IPS-NIHi7 (cell line): ENCODE results near the gene LRIT3.
A peak's percentile ranks its signal among the peaks of the same experiment; 100 is the strongest.

Experiments
- DNase-seq: peaks from one replicate; pipeline ENCODE4 v3.0.0; 2012; ENCODE audit warnings: mixed read lengths; ENCODE audit errors: extremely low spot score

LRIT3 gene, protein sequence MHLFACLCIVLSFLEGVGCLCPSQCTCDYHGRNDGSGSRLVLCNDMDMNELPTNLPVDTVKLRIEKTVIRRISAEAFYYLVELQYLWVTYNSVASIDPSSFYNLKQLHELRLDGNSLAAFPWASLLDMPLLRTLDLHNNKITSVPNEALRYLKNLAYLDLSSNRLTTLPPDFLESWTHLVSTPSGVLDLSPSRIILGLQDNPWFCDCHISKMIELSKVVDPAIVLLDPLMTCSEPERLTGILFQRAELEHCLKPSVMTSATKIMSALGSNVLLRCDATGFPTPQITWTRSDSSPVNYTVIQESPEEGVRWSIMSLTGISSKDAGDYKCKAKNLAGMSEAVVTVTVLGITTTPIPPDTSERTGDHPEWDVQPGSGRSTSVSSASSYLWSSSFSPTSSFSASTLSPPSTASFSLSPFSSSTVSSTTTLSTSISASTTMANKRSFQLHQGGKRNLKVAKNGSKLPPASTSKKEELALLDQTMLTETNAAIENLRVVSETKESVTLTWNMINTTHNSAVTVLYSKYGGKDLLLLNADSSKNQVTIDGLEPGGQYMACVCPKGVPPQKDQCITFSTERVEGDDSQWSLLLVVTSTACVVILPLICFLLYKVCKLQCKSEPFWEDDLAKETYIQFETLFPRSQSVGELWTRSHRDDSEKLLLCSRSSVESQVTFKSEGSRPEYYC

DNA sequence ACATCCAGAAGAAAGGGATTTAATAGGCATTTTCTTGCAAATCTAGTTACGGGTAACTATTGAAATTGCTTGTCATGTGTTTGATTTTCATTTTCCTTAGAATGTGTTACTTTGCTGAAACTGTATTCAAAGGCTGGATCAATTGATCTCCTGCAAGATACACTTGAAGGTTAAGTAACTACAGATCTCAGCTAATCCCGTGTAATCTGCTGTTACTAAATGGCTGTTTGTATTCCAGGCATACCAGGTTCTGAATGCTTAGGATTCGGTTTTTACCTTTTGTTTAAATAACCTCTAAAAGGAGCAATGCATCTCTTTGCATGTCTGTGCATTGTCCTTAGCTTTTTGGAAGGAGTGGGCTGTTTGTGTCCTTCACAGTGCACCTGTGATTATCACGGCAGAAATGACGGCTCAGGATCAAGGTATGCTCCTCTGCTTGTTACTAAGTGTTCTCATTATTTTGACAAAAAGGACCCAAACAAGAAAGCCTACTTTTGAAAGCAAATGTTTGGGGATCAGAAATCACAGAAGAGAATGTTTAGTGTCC is at the start of gene LRIT3:
Gene LRIT3 (plus strand): TSS at position 212 of the 547 bp plus-strand sequence. CDS start 95 bp downstream, at position 307.
- DNase-seq: no peak

DNA sequence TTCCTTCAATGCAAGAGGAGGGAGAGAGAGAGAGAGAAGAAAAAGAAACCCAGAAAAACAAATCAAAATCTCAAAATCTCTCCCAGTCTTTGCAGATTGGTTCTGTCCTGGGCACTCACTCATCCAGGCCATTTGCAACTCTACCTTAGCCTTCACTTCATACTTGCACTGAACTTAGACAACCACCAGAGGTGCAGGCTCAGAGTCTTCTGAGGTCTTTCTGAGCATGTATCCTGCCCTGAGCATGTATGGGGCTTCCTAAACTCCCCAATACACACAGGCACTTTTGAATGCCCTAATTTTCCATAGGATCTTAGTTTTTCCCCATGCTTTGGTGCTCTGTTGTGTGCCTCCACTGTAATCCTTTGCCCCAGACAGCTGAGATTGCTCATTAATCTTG is 49.0 kb upstream of the LRIT3 start:
- DNase-seq: no peak

DNA sequence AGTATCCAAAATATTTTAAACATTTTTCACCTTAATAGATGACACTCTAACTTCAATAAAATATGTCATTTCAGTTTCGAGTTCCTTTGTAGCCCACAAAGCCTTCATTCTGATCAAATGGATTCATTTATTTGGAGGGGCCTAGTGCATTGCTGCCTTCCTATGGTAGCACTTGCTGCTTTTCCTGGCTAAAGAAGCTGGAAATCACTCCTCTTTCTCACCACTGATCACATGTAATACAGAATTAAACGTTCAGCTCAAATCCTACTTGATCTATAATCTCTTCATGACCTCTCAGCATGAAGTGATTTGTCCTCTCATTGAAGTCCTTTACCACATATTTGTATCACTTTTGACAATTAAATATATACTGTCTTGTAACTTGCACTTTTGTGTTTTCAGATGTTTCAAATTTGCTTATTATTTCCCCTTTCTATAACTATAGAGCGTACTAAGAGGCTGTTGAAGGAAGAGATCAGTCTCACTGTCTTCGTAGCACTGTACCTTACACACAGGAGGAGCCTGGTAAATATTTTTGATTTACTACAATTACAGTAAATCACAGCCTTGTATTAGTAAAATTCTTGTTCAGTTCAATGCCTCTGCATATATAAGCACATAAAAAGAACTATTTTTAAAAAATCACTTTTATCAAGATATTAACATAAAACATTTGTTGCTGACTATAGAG is 46.7 kb upstream of the LRIT3 start:
- DNase-seq: no peak

DNA sequence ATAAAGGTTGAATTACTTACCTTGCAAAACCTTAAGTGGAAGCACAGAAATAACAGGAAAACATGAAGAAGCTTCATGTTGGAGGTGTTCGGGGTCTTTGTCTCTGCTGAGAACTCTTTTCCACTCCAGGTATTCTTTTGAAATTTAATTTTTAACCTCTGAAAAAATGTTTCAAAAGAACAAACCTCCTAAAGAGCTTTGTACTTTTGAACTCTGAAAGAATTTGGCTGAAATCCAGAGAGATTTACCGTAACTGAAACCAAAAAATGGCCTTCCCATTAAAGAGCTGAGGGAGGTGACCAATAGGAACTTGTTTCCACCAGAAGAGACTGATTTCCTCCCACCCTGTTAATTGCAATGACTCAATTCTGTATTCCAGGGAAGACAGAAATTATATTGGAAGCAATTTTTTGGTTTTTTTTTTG is 46.0 kb upstream of the LRIT3 start, which contains the start of gene CFI:
Gene CFI (minus strand): TSS at position 105 of the 425 bp plus-strand sequence. CDS start 28 bp downstream, at position 77.
- DNase-seq: no peak

DNA sequence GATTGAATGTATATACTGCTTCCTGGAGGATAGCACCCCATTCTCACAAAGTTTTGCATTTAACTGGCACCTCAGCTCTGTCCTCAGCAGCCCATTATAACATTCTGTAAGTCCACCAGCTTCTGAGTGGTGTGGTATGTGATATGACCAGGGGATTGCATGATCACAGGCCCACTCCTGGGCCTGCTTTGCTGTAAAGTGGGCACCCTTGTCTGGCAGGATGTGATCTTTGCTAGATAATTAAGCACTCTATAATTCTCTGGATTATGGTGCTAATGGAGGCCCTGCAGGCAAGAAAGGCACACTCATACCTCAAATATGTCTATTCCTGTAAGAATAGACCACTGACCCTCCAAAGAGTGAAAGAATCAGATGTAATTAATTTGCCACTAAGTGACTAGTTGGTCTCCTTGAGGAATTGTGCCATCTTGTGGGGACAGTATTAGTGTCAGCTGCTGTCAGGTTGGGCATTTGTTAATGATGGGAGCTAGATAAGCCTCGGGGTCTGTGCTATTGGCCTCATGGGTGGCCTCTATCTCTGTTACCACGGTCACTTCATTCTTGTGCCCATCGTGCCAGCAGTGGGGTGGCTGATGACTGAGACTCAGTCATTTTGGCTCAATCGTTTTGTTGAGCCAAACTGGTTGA is 43.9 kb upstream of the LRIT3 start:
- DNase-seq: peak; percentile 61

DNA sequence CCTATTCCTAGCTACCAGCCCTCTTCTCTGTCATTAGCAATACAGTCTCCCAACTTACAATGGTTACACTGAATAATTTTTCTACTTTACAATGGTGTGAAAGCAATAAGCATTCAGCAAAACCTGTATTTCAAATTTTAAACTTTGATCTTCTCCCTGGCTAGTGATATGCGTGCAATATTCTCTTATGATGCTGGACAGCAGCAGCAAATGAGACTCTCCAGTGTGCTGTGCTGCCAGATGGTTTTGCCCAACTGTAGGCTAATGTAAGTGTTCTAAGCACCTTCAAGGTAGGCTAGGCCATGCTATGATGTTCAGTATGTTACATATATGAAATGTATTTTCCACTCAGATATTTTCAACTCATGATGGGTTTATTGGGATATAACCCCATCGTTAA is 38.3 kb upstream of the LRIT3 start:
- no peak for DNase-seq

DNA sequence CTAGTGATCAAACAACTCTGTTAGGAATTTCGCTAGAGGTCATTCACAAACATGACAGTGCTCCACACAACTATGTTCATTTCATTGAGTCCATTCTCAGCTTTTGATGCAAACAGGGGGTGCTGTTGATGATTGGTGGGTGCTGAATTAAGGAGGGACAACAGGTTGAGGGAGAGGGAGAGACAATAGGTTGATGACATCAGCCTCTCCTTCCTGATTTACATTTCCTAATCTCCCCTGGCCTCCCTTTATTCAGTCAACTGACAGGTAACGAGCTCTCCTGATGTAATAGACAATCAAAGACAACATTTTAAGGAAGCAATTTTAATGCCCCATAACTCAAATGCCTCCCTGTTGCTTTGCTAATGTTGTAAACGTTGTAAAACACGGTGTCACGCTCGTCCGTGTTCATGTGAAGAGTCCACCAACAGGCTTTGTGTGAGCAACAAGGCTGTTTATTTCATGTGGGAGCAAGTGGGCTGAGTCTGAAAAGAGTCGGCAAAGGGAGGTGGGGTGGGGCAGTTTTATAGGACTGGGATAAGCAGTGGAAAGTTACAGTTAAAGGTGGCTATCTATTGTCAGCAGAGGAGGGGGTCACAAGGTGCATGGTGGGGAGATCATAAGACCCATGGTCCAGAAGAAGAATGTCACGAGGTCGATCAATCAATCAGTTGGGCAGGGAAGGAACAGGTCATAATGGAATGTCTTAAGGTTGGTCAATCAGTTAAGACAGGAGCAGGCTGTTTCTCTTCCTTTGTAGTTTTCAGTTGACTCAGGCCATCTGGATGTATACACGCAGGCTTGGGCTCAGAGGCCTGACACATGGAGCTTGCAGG is 37.1 kb upstream of the LRIT3 start:
- peak; percentile 37 for DNase-seq

DNA sequence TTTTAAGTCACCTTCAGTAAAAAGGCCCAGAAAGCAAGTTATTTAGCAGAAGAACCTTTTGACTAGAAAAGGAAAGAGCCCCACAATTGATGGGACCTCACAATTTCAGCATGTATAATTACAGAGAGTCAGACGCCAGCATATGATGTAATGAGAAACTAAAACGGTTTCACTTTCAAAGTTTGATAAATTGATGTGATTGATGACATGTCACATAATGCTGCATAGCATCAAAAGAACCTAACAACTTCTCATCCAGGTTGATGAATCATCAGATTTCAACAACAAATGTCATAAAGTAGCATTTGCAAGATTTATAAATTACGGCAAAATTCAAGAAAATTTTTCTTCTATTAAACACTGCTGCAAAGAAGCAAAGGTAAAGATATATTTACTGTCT is 36.2 kb upstream of the LRIT3 start:
- DNase-seq: no peak

DNA sequence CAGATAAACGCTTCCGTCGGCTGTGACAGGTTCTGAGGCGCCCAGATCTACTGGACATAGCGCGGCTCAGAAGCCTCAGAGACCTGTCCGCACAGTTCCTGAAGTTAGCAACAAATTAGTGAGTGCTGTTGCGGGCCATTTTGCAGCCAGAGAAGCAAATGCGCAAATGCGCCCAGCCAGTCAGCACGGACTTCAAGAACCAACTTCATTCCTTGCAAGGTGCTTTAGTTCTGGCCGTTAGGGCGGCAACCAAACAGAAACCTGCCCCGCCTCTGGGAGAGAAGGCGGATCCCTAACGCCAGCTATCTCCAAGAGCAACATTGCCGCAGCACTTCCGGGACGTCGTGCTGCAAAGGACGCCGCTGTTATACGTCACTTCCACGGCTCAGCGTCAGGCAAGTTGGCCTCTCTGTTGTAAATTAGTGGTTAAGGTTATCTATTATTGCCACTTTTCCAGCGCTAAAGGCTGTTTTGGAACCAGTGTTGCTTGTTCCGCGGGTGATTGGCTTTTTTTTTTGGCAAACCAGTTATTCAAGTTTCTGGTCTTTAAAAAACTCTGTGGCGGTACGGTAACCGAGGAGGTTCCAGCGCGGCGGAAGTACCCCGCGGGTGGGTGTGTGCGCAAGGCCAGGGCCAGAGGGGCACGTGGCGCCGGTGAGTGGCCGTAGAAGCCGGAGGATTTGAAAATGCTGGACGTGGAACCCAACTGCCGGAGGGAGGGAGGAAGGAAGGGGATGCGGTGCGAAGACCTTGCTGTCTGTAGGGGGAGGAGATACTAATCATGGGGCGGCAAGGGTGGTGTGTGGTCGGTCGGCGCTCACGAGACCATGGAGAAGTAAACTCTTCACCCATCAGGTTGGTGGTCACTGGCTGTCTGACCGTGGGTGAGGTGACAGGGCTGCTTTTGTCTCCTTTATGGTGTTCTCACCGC is 32.5 kb upstream of the LRIT3 start, which contains the start of gene GAR1:
Gene GAR1 (plus strand): TSS at position 612 of the 931 bp plus-strand sequence. CDS start 403 bp downstream, outside the sequence.
- DNase-seq: peak; percentile 94

DNA sequence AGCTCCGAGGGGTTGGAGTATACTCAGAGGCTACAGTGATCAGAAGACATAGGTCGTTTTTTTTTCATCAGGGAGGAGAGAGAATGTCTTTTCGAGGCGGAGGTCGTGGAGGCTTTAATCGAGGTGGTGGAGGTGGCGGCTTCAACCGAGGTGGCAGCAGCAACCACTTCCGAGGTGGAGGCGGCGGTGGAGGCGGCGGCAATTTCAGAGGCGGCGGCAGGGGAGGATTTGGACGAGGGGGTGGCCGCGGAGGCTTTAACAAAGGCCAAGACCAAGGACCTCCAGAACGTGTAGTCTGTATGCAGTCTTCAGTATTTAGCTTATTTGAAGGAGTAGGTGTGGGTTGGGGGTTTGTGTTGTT is 31.8 kb upstream of the LRIT3 start:
- no peak for DNase-seq

DNA sequence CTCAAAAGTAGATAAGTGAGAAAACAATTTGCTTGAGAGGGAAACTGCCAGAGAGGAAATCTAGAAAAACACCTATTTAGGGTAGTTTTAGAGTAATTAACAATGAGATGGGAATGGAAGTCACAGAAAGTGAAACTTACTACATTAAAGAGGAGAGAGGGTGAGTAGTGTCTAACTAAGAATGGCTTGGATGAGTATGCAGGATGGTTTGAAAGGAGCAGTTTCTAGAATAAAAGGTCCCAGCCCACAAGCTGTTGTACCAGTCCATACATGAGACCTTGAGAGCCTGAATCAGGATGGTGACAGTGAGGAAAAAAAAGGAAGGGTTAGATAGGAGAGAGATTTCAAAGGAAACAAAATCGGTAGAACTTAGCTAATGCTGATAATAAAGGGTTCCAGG is 31.0 kb upstream of the LRIT3 start:
- no peak for DNase-seq

DNA sequence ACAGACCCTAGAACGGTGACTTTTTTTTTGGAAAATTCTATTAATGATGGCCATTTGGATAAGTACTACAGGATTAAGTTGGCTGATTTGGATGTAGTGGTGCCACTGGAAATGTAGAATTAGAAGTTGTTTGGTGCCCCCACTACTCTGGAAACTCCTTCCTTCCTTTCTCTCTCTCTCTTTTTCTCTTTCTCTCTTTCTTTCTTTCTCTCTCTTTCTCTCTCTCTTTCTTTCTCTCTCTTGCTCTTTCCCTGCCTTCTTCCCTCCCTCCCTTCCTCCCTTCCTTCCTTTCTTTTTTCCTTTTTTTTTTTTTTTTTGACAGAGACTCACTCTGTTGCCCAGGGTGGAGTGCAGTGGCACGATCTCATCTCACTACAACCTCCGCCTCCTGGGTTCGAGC is 29.6 kb upstream of the LRIT3 start:
- no peak for DNase-seq

DNA sequence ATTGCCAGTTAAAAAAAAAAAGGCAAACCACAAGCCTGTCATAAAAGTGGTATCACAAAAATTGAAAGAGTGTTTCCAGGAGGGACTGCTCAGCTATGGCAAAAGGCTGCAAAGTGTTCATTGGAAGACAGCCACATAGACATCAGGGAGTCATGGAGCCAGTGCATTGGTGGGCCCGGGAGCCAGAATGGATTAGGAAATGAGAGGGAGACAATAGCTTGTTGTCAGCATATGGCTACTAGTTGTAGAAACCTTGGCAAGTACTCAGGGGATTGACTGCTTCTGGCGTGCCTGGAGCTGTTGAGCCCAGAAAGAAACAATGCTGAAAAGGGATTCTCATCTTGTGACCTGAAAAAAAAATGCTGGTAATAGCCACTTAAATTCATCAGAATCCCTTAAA is 27.3 kb upstream of the LRIT3 start:
- no peak for DNase-seq

DNA sequence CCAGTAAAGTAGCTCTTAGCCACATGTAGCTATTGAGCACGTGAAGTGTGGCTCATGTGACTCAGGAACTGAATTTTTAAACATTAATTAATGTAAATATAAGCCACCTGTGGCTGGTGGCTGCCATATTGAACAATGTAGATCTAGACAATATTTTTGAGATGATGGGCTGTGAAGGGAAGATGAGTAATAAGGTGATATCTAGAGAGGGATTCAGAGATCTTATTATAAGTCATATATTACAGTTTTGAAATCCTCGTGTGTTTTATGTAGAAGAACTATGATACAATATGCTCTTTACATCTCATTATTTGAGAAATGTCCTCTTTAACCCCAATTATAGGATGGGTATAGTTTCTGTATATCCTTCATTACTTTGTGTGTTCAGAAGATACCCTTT is 26.7 kb upstream of the LRIT3 start:
- DNase-seq: no peak

DNA sequence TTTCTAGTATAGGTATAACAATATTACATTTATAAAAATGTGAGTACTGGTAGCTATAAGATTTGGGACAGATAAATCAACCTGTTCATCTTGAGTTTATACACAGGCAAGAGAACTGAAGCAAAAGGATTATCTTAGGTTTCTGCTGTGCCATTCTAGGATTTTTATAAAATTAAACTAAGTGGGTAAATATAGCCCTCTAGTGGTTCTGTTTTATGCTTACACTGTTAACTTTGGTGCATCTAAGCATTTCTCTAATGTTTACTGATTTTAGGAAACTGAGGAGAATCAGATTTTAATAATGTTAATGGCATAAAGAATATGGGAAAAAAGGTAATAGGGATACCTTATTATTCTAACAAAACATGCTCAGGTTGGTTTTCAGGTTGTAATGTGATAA is 21.2 kb upstream of the LRIT3 start:
- no peak for DNase-seq

DNA sequence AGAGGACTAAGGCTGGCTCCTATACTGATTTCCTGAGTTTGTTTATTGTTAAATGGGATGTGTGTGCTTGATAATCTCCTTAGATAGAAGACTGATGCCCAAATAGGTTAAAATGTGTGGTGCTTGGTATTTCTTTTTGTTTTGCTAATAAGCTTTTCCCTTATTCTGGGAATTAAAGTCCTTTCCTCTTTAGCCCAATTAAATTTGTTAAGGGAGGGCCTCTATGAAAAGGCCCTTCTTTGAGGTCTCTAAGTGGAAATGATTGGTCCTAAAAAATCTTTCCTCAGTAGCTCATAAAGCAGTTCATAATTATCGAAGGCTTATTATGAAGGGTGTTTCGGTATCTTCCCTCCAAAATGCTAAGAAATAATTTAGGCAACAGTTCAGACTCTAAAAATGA is 20.2 kb upstream of the LRIT3 start, which contains the start of gene RRH:
Gene RRH (plus strand): TSS at position 301 of the 400 bp plus-strand sequence. CDS start 56 bp downstream, at position 357.
- no peak for DNase-seq

DNA sequence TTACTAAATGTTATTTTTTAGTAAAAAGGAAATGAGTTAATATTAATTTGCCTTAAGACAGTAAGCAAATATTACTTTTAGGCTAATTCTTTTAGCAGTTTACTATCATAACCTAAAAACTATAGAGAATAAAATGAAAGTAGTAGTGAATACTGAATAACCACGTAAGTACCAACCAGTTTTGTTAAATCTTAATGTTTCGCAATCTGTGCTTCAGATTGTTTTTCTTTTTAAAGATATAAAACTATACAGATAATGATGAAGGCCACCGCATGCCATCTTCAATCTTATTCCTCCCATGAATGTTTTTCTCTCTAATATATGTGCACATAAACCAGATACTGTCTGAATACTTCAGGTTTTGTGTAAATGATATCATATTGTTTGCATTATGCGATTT is 14.2 kb upstream of the LRIT3 start:
- DNase-seq: no peak

DNA sequence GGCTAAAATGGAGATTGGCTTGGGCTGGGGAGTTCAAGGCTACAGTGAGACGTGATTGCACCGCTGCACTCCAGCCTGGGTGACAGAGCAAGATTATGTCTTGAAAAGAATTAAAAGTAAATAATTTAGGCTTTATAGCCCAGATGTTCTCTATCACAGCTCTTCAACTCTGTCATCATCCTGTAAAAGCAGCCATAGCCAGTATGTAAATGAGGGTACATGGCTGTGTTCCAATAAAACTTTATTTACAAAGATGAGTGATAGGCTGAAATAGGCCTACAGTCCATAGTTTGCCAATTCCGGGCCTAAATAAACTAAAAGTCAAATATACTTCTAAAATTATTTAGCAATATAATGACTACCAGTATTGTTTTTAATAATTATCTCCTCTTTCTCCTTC is 10.9 kb upstream of the LRIT3 start:
- DNase-seq: no peak

DNA sequence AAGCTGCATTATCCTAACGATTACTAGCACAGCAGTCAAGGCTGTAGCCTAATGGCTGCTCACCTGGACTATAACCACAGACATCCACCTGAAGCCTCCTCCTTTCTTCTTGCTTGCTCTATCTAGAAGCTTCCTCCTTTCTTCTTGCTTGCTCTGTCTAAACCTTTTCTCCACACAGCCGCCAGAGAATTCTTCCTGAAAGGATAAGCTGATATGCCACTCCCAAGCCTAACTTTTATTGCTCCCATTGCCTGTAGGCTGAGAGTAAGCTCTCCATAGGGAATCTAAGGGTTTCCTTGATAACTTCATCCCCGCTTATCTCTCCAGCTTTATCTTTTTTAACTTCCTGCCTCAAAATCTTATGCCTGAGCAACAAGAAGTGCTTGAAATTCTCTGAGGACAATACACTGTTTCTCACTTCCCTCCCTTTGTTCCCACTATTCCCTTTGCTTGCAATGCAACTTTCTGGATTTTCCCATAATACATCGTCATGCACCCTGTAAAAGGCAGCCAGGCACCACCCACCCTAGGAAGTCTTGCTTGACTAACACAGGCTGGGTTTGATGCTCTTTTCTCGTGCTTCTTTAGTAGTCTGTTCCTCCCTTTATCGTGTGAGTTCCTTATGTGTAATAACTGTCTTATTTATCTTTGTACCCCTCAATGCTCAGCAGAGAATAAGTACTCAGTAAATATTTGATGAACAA is 1.4 kb upstream of the LRIT3 start:
- DNase-seq: peak; percentile 21
